SK-N-SH (cell line): ENCODE measurements around the gene RAPGEF3. TPM values are rescaled to one million over a fixed set of nuclear protein-coding genes. Genes with fewer than 3 reads are reported as not detected.

Experiments used
- CTCF ChIA-PET: fragments of 300-600, 350-600 bp; formaldehyde crosslinking; extraction: SDS; loops from one replicate; lab custom pipeline; 2021; lab: Yijun Ruan, JAX
- POLR2A ChIA-PET: fragments of 350-600 bp; sonication (Branson Sonifier 250); formaldehyde crosslinking; extraction: SDS; loops from one replicate; lab custom pipeline; 2020; ENCODE audit warnings: antibody characterized with exemption, inconsistent platforms; lab: Yijun Ruan, JAX
- DNase-seq: peaks from one replicate; pipeline ENCODE4 v3.0.0; 2012
- H2AFZ ChIP-seq: fragments of 200-600 bp; sonication (generic); 2 replicates; pipeline ENCODE4 v1.8.1; 2016; ENCODE audit warnings: antibody characterized with exemption, mild to moderate bottlenecking, low read depth
- H3F3A ChIP-seq: fragments of 200-600 bp; sonication (generic); replicated peaks from 2 replicates; pipeline ENCODE3; 2016; ENCODE audit warnings: antibody characterized with exemption, mild to moderate bottlenecking; ENCODE audit not compliant: insufficient read depth
- H3K27ac ChIP-seq, 2 experiments: fragments of 200-500 bp in 1 of 2; fragments of 200-600 bp in 1 of 2; sonication (Bioruptor generic) in 1 of 2; sonication (generic), shearing (Covaris generic) in 1 of 2; 2 replicates each; pipeline versions ENCODE4 v1.5.1 to v1.6.1; 2014 to 2016; ENCODE audit warnings: low read depth in 2 of 2, inconsistent platforms in 1 of 2, low read length in 1 of 2, mild to moderate bottlenecking in 1 of 2, mixed read lengths in 1 of 2
- H3K27me3 ChIP-seq: fragments of 200-600 bp; sonication (generic), shearing (Covaris generic); 2 replicates; pipeline ENCODE4 v1.6.1; 2016; ENCODE audit warnings: mixed run types; ENCODE audit not compliant: insufficient read depth
- H3K36me3 ChIP-seq, 2 experiments: fragments of 200-500 bp in 1 of 2; fragments of 200-600 bp in 1 of 2; sonication (Bioruptor generic) in 1 of 2; sonication (generic) in 1 of 2; replicated peaks in 1 of 2; 2 replicates each; pipeline versions ENCODE3 to v1.5.1; 2014 to 2016; ENCODE audit warnings: low read length in 1 of 2, mild to moderate bottlenecking in 1 of 2; ENCODE audit not compliant: insufficient read depth in 2 of 2, control insufficient read depth in 1 of 2
- H3K4me1 ChIP-seq, 2 experiments: fragments of 200-500 bp in 1 of 2; fragments of 200-600 bp in 1 of 2; sonication (Bioruptor generic) in 1 of 2; sonication (generic), shearing (Covaris generic) in 1 of 2; 2 replicates each; pipeline versions ENCODE4 v1.5.1 to v1.6.1; 2014 to 2016; ENCODE audit warnings: low read depth in 1 of 2, low read length in 1 of 2, mixed run types in 1 of 2; ENCODE audit not compliant: insufficient read depth in 2 of 2, control insufficient read depth in 1 of 2
- H3K4me2 ChIP-seq: fragments of 200-600 bp; sonication (generic), shearing (Covaris generic); 2 replicates; pipeline ENCODE4 v1.6.1; 2017; ENCODE audit warnings: mixed run types
- H3K4me3 ChIP-seq, 2 experiments: fragments of 200-500 bp in 1 of 2; fragments of 200-600 bp in 1 of 2; sonication (Bioruptor generic) in 1 of 2; sonication (generic), shearing (Covaris generic) in 1 of 2; 2 replicates each; pipeline versions ENCODE4 v1.5.1 to v1.8.1; 2014 to 2016; ENCODE audit warnings: low read depth in 2 of 2, inconsistent platforms in 1 of 2, low read length in 1 of 2, mild to moderate bottlenecking in 1 of 2, mixed read lengths in 1 of 2, moderate library complexity in 1 of 2
- H3K79me2 ChIP-seq: fragments of 200-600 bp; sonication (generic); 2 replicates; pipeline ENCODE4 v1.8.1; 2017; ENCODE audit warnings: mild to moderate bottlenecking; ENCODE audit not compliant: insufficient read depth
- H3K9ac ChIP-seq: fragments of 200-600 bp; sonication (generic); 2 replicates; pipeline ENCODE4 v1.6.1; 2017; ENCODE audit warnings: mixed run types
- H3K9me2 ChIP-seq: fragments of 200-600 bp; sonication (generic); 2 replicates; pipeline ENCODE4 v1.6.1; 2017; ENCODE audit warnings: mixed run types
- H3K9me3 ChIP-seq: fragments of 200-600 bp; sonication (generic); 2 replicates; pipeline ENCODE4 v1.6.1; 2017; ENCODE audit warnings: mixed run types, mild to moderate bottlenecking, moderate library complexity
- H4K20me1 ChIP-seq: fragments of 200-600 bp; sonication (generic); 2 replicates; pipeline ENCODE4 v1.6.1; 2017; ENCODE audit warnings: mild to moderate bottlenecking, mixed run types; ENCODE audit not compliant: insufficient read depth
- CHD2 ChIP-seq: fragments of 150-350 bp; IDR thresholded peaks from 2 replicates; pipeline ENCODE4 v1.6.1; 2018; ENCODE audit warnings: low read length; ENCODE audit not compliant: partially characterized antibody
- ELF1 ChIP-seq: IDR thresholded peaks from 2 replicates; pipeline ENCODE4 v1.4.0; 2012
- EP300 ChIP-seq, 2 experiments: IDR thresholded peaks; 2 replicates each; pipeline versions ENCODE4 v1.4.0 to v1.6.1; 2012; ENCODE audit warnings: borderline replicate concordance in 1 of 2, low read depth in 1 of 2, low read length in 1 of 2
- FOSL2 ChIP-seq: IDR thresholded peaks from 2 replicates; pipeline ENCODE4 v1.4.0; 2012; ENCODE audit warnings: low read depth, mild to moderate bottlenecking, moderate library complexity, borderline replicate concordance
- FOXM1 ChIP-seq: IDR thresholded peaks from 2 replicates; pipeline ENCODE4 v1.4.0; 2012; ENCODE audit warnings: low read depth, mild to moderate bottlenecking
- GABPA ChIP-seq: IDR thresholded peaks from 2 replicates; pipeline ENCODE4 v1.4.0; 2012; ENCODE audit warnings: low read depth, mild to moderate bottlenecking
- GATA2 ChIP-seq: sonication (generic); formaldehyde crosslinking; IDR thresholded peaks from 2 replicates; pipeline ENCODE4 v1.5.0; 2020; ENCODE audit warnings: mild to moderate bottlenecking, missing genetic modification reagents
- MXI1 ChIP-seq: IDR thresholded peaks from 2 replicates; pipeline ENCODE4 v1.6.1; 2012; ENCODE audit warnings: mild to moderate bottlenecking, low read depth, low read length, improper control_type of control experiment
- NFIC ChIP-seq: IDR thresholded peaks from 2 replicates; pipeline ENCODE4 v1.4.0; 2012; ENCODE audit warnings: borderline replicate concordance
- RCOR1 ChIP-seq: fragments of 150-350 bp; IDR thresholded peaks from 2 replicates; pipeline ENCODE4 v1.6.1; 2017; ENCODE audit warnings: antibody characterized with exemption, low read length
- RFX5 ChIP-seq: IDR thresholded peaks from 2 replicates; pipeline ENCODE4 v1.6.1; 2012; ENCODE audit warnings: mild to moderate bottlenecking, improper control_type of control experiment, low read length
- RXRA ChIP-seq: IDR thresholded peaks from 2 replicates; pipeline ENCODE4 v1.4.0; 2012; ENCODE audit warnings: low read depth, mild to moderate bottlenecking, borderline replicate concordance
- SMC3 ChIP-seq: IDR thresholded peaks from 2 replicates; pipeline ENCODE4 v1.6.1; 2012; ENCODE audit warnings: low read depth, low read length, improper control_type of control experiment
- TAF1 ChIP-seq: IDR thresholded peaks from 2 replicates; pipeline ENCODE4 v1.6.1; 2012; ENCODE audit warnings: low read depth, mild to moderate bottlenecking, low read length, moderate library complexity, borderline replicate concordance
- TEAD4 ChIP-seq: IDR thresholded peaks from 2 replicates; pipeline ENCODE4 v1.4.0; 2012; ENCODE audit warnings: mild to moderate bottlenecking, borderline replicate concordance; ENCODE audit not compliant: insufficient read depth
- ZBTB33 ChIP-seq: IDR thresholded peaks from 2 replicates; pipeline ENCODE4 v1.4.0; 2012; ENCODE audit warnings: low read depth, borderline replicate concordance
- WGBS: methylation state at CpG from one replicate; pipeline ENCODE4 v1.1.6; 2017; ENCODE audit warnings: low lambda C conversion rate; 5-methylcytosine and 5-hydroxymethylcytosine counted together
- polyA plus RNA-seq, 3 experiments: library from polyadenylated mRNA; depleted of rRNA; stranded (reverse); fragments of >200 nt; gene quantifications; 2 replicates each; pipeline ENCODE4 v1.2.3, GENCODE V29; 2012
- TF ChIP-seq, protein P1 (sequence below): IDR thresholded peaks from 2 replicates; pipeline ENCODE4 v1.6.1; 2012; ENCODE audit warnings: mild to moderate bottlenecking, low read depth, low read length, moderate library complexity
- TF ChIP-seq, protein P2 (sequence below): IDR thresholded peaks from 2 replicates; pipeline ENCODE4 v1.4.0; 2012; ENCODE audit warnings: low read depth, borderline replicate concordance
- TF ChIP-seq, protein P3 (sequence below): fragments of 200-600 bp; sonication (generic); IDR thresholded peaks from 2 replicates; pipeline ENCODE4 v1.6.1; 2017; ENCODE audit warnings: antibody characterized with exemption, mild to moderate bottlenecking, moderate library complexity

Gene RAPGEF3, protein sequence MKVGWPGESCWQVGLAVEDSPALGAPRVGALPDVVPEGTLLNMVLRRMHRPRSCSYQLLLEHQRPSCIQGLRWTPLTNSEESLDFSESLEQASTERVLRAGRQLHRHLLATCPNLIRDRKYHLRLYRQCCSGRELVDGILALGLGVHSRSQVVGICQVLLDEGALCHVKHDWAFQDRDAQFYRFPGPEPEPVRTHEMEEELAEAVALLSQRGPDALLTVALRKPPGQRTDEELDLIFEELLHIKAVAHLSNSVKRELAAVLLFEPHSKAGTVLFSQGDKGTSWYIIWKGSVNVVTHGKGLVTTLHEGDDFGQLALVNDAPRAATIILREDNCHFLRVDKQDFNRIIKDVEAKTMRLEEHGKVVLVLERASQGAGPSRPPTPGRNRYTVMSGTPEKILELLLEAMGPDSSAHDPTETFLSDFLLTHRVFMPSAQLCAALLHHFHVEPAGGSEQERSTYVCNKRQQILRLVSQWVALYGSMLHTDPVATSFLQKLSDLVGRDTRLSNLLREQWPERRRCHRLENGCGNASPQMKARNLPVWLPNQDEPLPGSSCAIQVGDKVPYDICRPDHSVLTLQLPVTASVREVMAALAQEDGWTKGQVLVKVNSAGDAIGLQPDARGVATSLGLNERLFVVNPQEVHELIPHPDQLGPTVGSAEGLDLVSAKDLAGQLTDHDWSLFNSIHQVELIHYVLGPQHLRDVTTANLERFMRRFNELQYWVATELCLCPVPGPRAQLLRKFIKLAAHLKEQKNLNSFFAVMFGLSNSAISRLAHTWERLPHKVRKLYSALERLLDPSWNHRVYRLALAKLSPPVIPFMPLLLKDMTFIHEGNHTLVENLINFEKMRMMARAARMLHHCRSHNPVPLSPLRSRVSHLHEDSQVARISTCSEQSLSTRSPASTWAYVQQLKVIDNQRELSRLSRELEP
- polyA plus RNA-seq (2012; rRNA removed): 0.90 and 0.93 TPM in 2 replicates
- 0.23 and 0.42 TPM in 2 replicates for polyA plus RNA-seq (2012; cell fraction: cytosol; rRNA removed)
- 3.8 and 4.7 TPM in 2 replicates for polyA plus RNA-seq (2012; cell fraction: nucleus; rRNA removed)

GRCh38 chr12:47758834-47759690 lies at the start of gene RAPGEF3:
Gene RAPGEF3, minus strand, starts transcription at chr12:47758880. Its CDS starts 324 bp downstream, at chr12:47758556.
- Histone ChIP-seq H3K36me3 (no peaks in the 10 kb centered on the region), H3K9me3 (no peaks in the 10 kb centered on the region), H3K4me1 (peaks cover 0 to 57% of the 10 kb centered on the region in 2 experiments; a peak in 2 of 4 replicates), H3K9me2 (no peaks in the 10 kb centered on the region), H3K4me3 (peak within 1 kb of the TSS; percentile 55 to 69), H3F3A (no peaks in the 10 kb centered on the region), H3K9ac (peak within 1 kb of the TSS; percentile 68), H3K79me2 (no peaks in the 10 kb centered on the region), H3K4me2 (peak within 1 kb of the TSS; percentile 97), H4K20me1 (no peaks in the 10 kb centered on the region), H2AFZ (peak within 1 kb of the TSS; percentile 98), H3K27me3 (no peaks in the 10 kb centered on the region), H3K27ac (peak within 1 kb of the TSS in 1 of 2 experiments; percentile 42; a peak in 2 of 4 replicates)
- 18% methylated on average over 23 of the region's 57 CpGs for WGBS
- DNase-seq: peak; percentile 95
- ChIA-PET POLR2A (interaction anchor here (0.6 to 1.5 kb wide), 3 partner anchors 13 to 22 kb away, joined by 3 to 5 read pairs (median 4); no protein-coding TSS in a partner anchor), CTCF (interaction anchor here (0.7 to 18.0 kb wide), 14 partner anchors 14 to 204 kb away, joined by 3 to 435 read pairs (median 4); partner anchors contain the start of gene SLC48A1)
- TF ChIP-seq, protein P1, sequence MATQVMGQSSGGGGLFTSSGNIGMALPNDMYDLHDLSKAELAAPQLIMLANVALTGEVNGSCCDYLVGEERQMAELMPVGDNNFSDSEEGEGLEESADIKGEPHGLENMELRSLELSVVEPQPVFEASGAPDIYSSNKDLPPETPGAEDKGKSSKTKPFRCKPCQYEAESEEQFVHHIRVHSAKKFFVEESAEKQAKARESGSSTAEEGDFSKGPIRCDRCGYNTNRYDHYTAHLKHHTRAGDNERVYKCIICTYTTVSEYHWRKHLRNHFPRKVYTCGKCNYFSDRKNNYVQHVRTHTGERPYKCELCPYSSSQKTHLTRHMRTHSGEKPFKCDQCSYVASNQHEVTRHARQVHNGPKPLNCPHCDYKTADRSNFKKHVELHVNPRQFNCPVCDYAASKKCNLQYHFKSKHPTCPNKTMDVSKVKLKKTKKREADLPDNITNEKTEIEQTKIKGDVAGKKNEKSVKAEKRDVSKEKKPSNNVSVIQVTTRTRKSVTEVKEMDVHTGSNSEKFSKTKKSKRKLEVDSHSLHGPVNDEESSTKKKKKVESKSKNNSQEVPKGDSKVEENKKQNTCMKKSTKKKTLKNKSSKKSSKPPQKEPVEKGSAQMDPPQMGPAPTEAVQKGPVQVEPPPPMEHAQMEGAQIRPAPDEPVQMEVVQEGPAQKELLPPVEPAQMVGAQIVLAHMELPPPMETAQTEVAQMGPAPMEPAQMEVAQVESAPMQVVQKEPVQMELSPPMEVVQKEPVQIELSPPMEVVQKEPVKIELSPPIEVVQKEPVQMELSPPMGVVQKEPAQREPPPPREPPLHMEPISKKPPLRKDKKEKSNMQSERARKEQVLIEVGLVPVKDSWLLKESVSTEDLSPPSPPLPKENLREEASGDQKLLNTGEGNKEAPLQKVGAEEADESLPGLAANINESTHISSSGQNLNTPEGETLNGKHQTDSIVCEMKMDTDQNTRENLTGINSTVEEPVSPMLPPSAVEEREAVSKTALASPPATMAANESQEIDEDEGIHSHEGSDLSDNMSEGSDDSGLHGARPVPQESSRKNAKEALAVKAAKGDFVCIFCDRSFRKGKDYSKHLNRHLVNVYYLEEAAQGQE: no peak
- TF ChIP-seq, protein P2, sequence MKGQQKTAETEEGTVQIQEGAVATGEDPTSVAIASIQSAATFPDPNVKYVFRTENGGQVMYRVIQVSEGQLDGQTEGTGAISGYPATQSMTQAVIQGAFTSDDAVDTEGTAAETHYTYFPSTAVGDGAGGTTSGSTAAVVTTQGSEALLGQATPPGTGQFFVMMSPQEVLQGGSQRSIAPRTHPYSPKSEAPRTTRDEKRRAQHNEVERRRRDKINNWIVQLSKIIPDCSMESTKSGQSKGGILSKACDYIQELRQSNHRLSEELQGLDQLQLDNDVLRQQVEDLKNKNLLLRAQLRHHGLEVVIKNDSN: peak; percentile 81
- TF ChIP-seq CHD2 (peak; percentile 16), ELF1 (no peak; the same call in 1 of the 2 replicates), TAF1 (no peak), NFIC (peak; percentile 53), SMC3 (peak; percentile 56), EP300 (IDR thresholded peaks at IDR 0.05; ENCODE audit: borderline replicate concordance in 1 of 2, low read depth in 1 of 2, low read length in 1 of 2) (peak in 1 of 2 experiments; percentile 45; a peak in 1 of 4 replicates), RCOR1 (no peak), GABPA (no peak), FOSL2 (peak; percentile 66), RXRA (no peak), TEAD4 (no peak), GATA2 (CRISPR knock-in tag) (no peak), MXI1 (peak; percentile 91), FOXM1 (no peak), ZBTB33 (no peak), RFX5 (no peak)
- TF ChIP-seq, protein P3, sequence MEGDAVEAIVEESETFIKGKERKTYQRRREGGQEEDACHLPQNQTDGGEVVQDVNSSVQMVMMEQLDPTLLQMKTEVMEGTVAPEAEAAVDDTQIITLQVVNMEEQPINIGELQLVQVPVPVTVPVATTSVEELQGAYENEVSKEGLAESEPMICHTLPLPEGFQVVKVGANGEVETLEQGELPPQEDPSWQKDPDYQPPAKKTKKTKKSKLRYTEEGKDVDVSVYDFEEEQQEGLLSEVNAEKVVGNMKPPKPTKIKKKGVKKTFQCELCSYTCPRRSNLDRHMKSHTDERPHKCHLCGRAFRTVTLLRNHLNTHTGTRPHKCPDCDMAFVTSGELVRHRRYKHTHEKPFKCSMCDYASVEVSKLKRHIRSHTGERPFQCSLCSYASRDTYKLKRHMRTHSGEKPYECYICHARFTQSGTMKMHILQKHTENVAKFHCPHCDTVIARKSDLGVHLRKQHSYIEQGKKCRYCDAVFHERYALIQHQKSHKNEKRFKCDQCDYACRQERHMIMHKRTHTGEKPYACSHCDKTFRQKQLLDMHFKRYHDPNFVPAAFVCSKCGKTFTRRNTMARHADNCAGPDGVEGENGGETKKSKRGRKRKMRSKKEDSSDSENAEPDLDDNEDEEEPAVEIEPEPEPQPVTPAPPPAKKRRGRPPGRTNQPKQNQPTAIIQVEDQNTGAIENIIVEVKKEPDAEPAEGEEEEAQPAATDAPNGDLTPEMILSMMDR: peak; percentile 58
